A673 (cell line): Measurements from ENCODE around the gene CSHL1. TPM values are rescaled to one million over a fixed set of nuclear protein-coding genes. Genes with fewer than 3 reads are reported as not detected.
"Not testable (repeated sequence)": the region's sequence is repeated elsewhere in the genome, so short reads cannot be mapped to it uniquely, and the experiment has no call there.

ENCODE experiments used
- BruUV-seq: library from RNA; stranded (reverse); fragments of 400-500 nt; replicated peaks from 2 replicates; lab custom pipeline; 2021; lab: Mats Ljungman, UMichigan
- CTCF ChIA-PET: fragments of 300-600 bp; sonication (Branson Sonifier 250); formaldehyde crosslinking; loops from one replicate; lab custom pipeline; 2022; ENCODE audit warnings: antibody characterized with exemption; lab: Charles Lee
- POLR2A ChIA-PET: fragments of 300-600 bp; sonication (Branson Sonifier 250); formaldehyde crosslinking; loops from one replicate; lab custom pipeline; 2022; ENCODE audit warnings: antibody characterized with exemption; ENCODE audit not compliant: low non-redundant PET; lab: Charles Lee
- DNase-seq: peaks from one replicate; pipeline ENCODE4 v3.0.0-alpha.2; 2015; ENCODE audit warnings: low spot score
- H3K27ac ChIP-seq: fragments of 200-600 bp; sonication (generic); 2 replicates; pipeline ENCODE4 v1.5.1; 2016; ENCODE audit warnings: mixed run types, low read depth, mild to moderate bottlenecking, mixed read lengths, antibody characterized with exemption, low read length; ENCODE audit not compliant: poor library complexity, severe bottlenecking
- H3K27me3 ChIP-seq: fragments of 200-600 bp; sonication (generic); replicated peaks from 2 replicates; pipeline ENCODE4 v1.6.1; 2017; ENCODE audit warnings: mixed run types, low read depth, mild to moderate bottlenecking, mixed read lengths, antibody characterized with exemption, low read length; ENCODE audit not compliant: insufficient read depth, poor library complexity
- H3K36me3 ChIP-seq: fragments of 200-600 bp; sonication (generic); 2 replicates; pipeline ENCODE4 v1.6.1; 2016; ENCODE audit warnings: mixed run types, mild to moderate bottlenecking, mixed read lengths, antibody characterized with exemption, low read length; ENCODE audit not compliant: insufficient read depth, poor library complexity, severe bottlenecking
- H3K4me1 ChIP-seq: fragments of 200-600 bp; sonication (generic); 2 replicates; pipeline ENCODE4 v1.6.1; 2017; ENCODE audit warnings: mixed run types, mild to moderate bottlenecking, mixed read lengths, antibody characterized with exemption, low read length; ENCODE audit not compliant: insufficient read depth, poor library complexity, severe bottlenecking
- H3K4me3 ChIP-seq: fragments of 200-600 bp; sonication (generic); 2 replicates; pipeline ENCODE4 v1.5.1; 2016; ENCODE audit warnings: low read depth, mixed run types, mild to moderate bottlenecking, mixed read lengths, low read length; ENCODE audit not compliant: poor library complexity, severe bottlenecking
- H3K9me3 ChIP-seq: fragments of 200-600 bp; sonication (generic); 2 replicates; pipeline ENCODE4 v1.6.1; 2016; ENCODE audit warnings: mixed run types, low read depth, mild to moderate bottlenecking, mixed read lengths, antibody characterized with exemption, low read length; ENCODE audit not compliant: poor library complexity, severe bottlenecking
- EZH2 ChIP-seq: fragments of 200-600 bp; sonication (generic); IDR thresholded peaks from 2 replicates; pipeline ENCODE4 v1.6.1; 2017; ENCODE audit warnings: borderline replicate concordance, low read depth, mild to moderate bottlenecking, mixed read lengths, antibody characterized with exemption, low read length; ENCODE audit not compliant: poor library complexity, severe bottlenecking
- intact Hi-C: fragments of 100-400 bp; cut with micrococcal nuclease; formaldehyde crosslinking; loops from one replicate; pipeline ENCODE4 v1.10.0; 2022; ENCODE audit not compliant: unreplicated experiment
- total RNA-seq: library from RNA; stranded (reverse); gene quantifications from 2 replicates; pipeline ENCODE4 v1.2.3, GENCODE V29; 2021
- TF ChIP-seq, protein P1 (sequence below): fragments of 300-800, 200-600 bp; sonication (generic); conservative IDR thresholded peaks from 2 replicates; pipeline ENCODE4 v1.5.1; 2017; ENCODE audit warnings: low read depth, mild to moderate bottlenecking, antibody characterized with exemption, low read length, moderate library complexity, mixed read lengths

CSHL1 gene
- total RNA-seq, 1 experiment from 2014 or later, result not detected

DNA sequence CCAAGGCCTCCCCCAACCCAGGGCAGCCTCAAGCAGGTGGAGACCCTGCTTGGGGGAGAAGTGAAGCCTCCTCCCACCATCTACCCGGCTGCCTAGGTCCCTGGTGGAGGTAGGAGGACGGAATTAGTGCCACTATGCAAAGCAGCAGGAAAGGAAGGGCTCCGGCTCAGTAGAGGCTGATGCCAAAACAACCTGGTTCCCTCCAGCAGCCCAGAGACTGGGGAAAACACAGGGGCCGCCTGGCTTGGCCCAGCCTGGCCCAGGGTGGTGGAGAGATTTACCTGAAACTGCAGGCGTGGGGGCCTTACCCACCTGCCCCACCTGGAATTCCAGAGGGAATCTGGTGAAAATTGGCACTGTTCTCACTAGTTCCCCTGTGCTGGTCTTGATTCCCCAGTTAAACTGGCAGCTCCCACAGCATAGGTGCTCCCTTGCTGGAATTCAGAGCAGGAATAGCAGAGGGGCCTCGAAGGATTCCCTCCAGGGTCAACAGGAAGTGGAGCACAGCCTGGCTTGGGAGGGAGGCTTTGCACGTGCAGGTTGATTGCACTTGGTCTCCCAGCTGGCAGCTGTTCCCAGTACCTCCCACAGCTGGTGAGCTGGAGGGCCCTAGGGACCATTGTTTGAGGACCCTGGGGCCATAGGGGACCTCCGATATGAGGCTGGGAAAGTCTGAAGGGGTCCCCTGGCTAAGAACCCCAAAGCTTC, 16.6 kb upstream of the CSHL1 start:
- CTCF ChIA-PET, result interaction anchor here (0.8 kb wide), 1 partner anchor 9 kb away, joined by 4 read pairs; the partner anchor contains the start of gene GH1
- no peak for TF ChIP-seq EZH2
- TF ChIP-seq, protein P1, sequence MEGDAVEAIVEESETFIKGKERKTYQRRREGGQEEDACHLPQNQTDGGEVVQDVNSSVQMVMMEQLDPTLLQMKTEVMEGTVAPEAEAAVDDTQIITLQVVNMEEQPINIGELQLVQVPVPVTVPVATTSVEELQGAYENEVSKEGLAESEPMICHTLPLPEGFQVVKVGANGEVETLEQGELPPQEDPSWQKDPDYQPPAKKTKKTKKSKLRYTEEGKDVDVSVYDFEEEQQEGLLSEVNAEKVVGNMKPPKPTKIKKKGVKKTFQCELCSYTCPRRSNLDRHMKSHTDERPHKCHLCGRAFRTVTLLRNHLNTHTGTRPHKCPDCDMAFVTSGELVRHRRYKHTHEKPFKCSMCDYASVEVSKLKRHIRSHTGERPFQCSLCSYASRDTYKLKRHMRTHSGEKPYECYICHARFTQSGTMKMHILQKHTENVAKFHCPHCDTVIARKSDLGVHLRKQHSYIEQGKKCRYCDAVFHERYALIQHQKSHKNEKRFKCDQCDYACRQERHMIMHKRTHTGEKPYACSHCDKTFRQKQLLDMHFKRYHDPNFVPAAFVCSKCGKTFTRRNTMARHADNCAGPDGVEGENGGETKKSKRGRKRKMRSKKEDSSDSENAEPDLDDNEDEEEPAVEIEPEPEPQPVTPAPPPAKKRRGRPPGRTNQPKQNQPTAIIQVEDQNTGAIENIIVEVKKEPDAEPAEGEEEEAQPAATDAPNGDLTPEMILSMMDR, result no peak
- H3K4me1 ChIP-seq, result peaks cover 13% of the 10 kb centered on the region
- no peaks in the 10 kb centered on the region for H3K27me3 ChIP-seq
- POLR2A ChIA-PET, result no interaction called here
- intact Hi-C loops, result no loop called here
- no peak overlapping the region for H3K27ac ChIP-seq
- BruUV-seq, result no TSS peak
- DNase-seq, result no peak
- H3K9me3 ChIP-seq, result no peaks in the 10 kb centered on the region
- H3K36me3 ChIP-seq, result no peaks in the 10 kb centered on the region
- no peak overlapping the region for H3K4me3 ChIP-seq

DNA sequence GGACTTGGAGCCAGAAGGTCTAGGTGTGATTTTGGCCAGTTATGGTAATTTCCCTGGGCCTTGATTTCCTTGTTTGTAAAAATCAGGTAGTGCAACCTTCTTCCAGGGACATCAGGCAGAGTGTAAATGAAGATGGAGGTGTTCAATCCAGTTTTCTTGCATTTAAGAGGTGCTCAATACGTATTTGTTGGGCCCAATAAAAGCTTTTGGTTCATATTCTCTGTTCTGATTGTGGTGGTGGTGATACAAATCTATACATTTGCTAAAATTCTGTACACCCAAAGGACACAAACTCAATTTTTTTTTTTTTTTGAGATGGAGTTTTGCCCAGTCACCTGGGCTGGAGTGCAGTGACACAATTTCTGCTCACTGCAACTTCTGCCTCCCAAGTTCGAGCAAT, 15.1 kb upstream of the CSHL1 start:
- Histone ChIP-seq H3K27ac (no peak overlapping the region), H3K9me3 (no peaks in the 10 kb centered on the region), H3K4me1 (no peaks in the 10 kb centered on the region), H3K4me3 (no peak overlapping the region), H3K27me3 (no peaks in the 10 kb centered on the region), H3K36me3 (no peaks in the 10 kb centered on the region)
- ChIA-PET CTCF (no interaction called here), POLR2A (interaction anchor here (0.6 kb wide), 1 partner anchor 11 kb away, joined by 11 read pairs; no protein-coding TSS in a partner anchor)
- TF ChIP-seq, protein P1, result no peak
- TF ChIP-seq EZH2, result no peak
- no TSS peak for BruUV-seq
- intact Hi-C loops, result no loop called here
- no peak for DNase-seq

DNA sequence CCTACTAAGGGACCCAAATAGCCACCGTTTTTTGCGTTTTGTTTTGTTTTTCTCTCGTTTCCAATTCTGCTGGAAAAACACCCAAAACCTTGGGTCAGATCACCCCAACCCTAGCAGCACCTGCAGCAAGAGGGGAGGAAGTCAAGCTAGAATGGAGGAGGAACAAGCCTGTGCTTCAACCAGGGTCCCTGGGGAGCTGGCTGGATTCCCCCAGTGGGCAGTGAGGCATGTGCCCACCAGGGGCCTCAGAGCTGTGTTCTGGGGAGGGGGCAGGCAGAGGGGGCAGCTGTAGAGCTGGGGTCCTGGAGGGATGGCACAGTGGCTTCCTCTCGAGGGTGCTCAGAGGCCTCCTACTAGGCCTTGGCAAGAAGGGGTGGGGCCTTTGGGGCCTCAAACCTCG, 14.6 kb upstream of the CSHL1 start:
- Histone ChIP-seq H3K27me3 (no peaks in the 10 kb centered on the region), H3K27ac (no peak overlapping the region), H3K4me1 (no peaks in the 10 kb centered on the region), H3K4me3 (no peak overlapping the region), H3K9me3 (no peaks in the 10 kb centered on the region), H3K36me3 (no peaks in the 10 kb centered on the region)
- no TSS peak for BruUV-seq
- intact Hi-C loops, result no loop called here
- POLR2A ChIA-PET, result no interaction called here
- CTCF ChIA-PET, result no interaction called here
- no peak for TF ChIP-seq EZH2
- TF ChIP-seq, protein P1, result no peak
- DNase-seq, result no peak

DNA sequence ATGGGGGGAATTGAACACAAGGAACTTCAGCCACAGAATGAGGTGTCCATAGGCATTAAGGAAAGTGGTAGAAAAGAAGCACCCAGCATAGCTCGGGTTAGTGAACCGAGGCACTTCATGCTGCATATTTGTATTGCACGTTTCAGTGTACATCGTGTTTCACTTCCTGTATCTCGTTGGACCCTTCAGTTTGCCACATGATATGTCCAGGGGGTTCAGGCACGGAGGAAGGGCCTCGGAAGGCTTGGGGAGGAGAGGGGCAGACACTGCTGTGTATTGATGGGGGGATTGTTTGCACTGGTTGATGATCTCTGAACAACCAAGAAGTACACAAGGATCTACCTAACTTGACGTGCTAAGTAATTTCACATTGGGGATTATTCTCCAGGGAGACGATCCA, 11.3 kb upstream of the CSHL1 start:
- POLR2A ChIA-PET, BruUV-seq, intact Hi-C loops, H3K27me3 ChIP-seq, H3K9me3 ChIP-seq, DNase-seq, H3K4me3 ChIP-seq, H3K27ac ChIP-seq, H3K36me3 ChIP-seq, H3K4me1 ChIP-seq: not testable (repeated sequence)
- CTCF ChIA-PET, result interaction anchor here (0.7 kb wide), 1 partner anchor 107 kb away, joined by 3 read pairs; no protein-coding TSS in a partner anchor

DNA sequence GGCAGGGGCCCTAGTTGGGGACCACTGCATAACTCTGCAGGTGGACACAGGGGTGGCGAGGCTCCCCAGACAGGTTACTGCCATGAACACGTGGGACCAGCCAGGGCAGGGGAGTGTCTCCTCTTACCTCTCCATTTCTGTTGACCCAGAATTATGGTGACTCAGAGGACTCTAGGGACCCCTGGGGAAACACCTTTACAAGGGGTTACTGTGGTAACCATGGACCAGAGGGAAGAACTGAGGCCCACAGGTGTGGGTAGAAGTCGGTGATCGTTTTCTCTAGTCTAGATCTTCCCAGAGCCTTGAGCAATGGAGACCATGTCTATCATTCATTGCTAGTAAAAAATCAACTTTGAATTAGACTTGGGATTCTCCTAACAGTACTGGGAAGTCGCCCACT, 9.7 kb upstream of the CSHL1 start:
- H3K36me3 ChIP-seq, H3K4me1 ChIP-seq, H3K27ac ChIP-seq, BruUV-seq, DNase-seq, intact Hi-C loops, H3K27me3 ChIP-seq, POLR2A ChIA-PET, H3K9me3 ChIP-seq, H3K4me3 ChIP-seq: not testable (repeated sequence)
- CTCF ChIA-PET, result interaction anchor here (2.3 kb wide), 1 partner anchor 213 kb away, joined by 16 read pairs; no protein-coding TSS in a partner anchor
